Endometrial microvascular endothelial cells (primary cell): Measurements from ENCODE around the gene HDGFL2. TPM values are rescaled to one million over a fixed set of nuclear protein-coding genes. Genes with fewer than 3 reads are reported as not detected.

Source experiments
- in situ Hi-C: cut with HindIII; loops from 2 replicates; pipeline ENCODE4 v1.10.0; 2017; ENCODE audit warnings: low sequenced_read_pairs, low pct_unique_long_range_greater_than_20kb; ENCODE audit errors: inconsistent ontology term
- total RNA-seq: library from RNA; depleted of rRNA; stranded (reverse); fragments of >200 nt; gene quantifications from one replicate; pipeline ENCODE4 v1.2.3, GENCODE V29; 2015; ENCODE audit errors: inconsistent ontology term

Gene HDGFL2
- total RNA-seq, 1 donor from 2014 or later = 66.1 TPM

DNA sequence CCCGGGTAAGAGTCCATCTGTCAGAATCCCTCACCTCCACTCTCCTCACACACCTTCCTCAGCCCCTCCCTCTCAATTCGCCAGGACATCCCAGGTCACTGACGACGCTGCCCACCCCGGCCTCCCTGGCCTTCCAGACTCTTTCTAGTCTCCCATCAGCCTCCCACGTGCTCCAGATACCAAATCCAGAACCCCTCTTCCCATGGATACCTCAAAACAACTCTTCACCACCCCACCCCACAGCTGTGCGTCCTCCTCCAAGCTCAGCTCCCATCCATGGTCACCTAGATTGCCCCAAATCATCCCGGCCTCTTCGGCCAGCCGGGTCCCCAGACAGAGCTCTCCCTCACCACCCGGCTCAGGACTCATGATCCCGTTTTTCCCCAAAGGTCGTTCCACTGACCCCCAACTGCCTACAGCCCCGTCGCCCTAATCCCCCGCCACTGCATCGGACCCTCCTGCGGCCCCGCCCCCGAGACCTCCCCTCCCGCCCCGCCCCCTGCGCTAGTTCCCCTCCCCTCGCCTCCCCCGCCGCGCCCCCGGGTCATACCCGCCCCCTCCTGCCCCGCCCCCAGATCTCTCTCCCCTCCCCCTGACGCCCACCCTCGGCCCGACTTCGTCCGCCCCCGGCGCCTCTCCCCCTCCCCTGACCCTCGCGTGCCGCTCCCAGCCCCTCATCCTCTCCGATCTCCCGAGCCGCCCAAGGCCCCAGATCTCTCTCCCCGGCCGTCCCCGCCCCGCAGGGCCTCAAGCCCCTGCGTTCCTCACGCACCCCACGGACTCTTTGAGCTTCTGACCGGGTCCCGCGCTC is 15.0 kb upstream of the HDGFL2 start:
- in situ Hi-C loops = no loop called here

DNA sequence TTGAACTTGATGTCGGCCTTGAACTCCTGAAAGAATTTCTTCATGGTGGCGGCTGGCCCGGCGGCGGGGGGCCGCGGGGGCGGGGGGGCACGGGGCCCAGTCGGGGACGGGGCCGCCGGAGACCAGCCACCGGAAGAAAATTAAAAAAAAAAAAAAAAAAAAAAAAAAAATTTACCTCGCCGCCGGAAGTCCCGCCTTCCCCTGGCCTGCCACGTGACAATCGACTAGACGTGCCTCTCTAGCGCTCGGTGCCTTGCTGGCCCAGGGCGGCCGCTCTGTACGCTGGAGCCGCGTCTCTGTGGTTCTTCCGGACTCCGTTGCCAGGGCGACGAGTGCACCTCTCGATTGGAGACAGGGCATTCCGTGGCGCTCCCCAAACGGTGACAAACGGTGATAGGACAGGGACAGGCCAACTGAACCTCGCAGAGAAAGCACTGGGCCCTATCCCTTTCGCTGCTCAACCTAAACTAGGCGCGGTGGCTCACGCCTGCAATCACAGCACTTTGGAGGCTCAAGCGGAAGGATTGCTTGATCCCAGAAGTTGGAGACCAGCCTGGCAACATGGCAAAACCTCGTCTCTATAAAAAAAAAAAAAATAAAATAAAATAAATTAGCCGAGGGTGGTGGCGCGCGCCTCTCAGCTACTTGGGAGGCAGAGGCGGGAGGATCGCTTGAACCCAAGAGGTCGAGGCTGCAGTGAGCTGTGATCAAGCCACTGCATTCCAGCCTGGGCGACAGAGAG is 14.3 kb upstream of the HDGFL2 start, which contains the start of gene UBXN6:
TSS of gene UBXN6 (minus strand) at position 141 of the 742 bp plus-strand sequence. CDS start at position 44, 97 bp downstream.
- in situ Hi-C loops = no loop called here

GRCh38 chr19:4464815-4465581 is 7.1 kb upstream of the HDGFL2 start:
- in situ Hi-C loops = no loop called here

- in situ Hi-C loops = no loop called here
These were observed 4.3 kb upstream of the HDGFL2 start for GRCh38 chr19:4467835-4468234.

GRCh38 chr19:4471403-4472173 is 509 bp upstream of the HDGFL2 start:
- in situ Hi-C loops = no loop called here

GRCh38 chr19:4473011-4473762 is 1.1 kb downstream of the HDGFL2 start:
- in situ Hi-C loops = no loop called here

DNA sequence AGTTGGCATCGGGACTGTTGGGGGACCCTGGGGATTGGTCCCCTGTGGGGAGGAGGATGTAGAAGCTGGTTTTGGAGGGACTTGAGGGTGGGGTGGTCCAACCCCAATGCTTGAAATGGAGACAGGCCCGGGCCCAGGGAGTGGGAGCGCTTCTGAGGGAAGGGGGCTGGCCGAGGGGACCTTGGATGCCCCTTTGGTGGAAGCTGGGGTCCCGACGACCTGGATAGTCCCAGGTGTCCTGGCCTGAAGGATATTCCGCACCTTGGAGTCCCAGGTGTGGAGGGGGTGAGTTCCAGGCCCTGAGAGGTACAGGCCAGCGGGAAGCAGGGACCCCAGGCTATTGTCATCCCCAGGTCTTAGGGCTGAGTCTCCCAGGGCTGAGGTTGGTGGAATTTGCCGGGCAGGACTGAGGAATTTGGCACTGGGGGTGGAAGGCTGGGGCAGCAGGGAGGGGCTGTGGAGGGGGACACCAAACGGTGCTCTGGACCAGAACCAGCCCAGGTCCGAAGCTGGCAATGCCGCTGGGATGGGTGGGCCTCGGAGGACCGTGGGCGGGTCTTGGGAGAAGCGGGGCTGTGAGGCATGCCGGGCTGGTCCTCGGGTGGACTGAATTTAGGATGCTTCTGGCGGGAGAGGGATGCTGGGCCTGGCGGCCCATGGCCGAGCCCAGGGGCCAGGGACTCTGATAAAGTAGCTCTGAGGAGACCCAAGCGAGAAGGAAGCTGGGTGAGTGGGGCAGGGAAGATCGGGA is 1.8 kb downstream of the HDGFL2 start:
- in situ Hi-C loops = no loop called here

DNA sequence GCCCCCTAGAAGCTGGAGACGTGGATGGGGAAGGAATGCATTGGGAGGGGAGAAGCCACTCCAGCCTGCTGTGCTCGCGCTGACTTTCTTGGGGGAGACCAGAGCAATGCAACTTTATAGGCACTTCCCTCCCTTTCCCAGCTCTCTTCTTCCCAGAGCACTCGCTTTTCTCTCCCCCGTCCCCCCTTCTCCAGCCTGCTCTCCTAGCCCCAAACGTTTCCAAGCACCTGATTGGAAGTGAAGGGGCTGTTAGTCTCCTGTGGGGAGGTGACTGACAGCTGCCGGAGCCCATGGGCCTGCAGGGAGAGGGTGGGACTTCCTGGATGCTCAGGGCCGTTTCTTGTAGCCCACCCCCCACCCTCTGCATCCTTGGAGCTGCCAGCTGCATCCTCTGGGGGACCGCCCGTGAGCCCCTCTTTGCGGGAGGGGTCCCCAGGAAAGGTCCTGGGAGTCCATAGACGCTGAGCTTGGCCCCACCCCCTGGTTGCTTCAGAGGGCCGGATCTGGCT is 2.5 kb downstream of the HDGFL2 start:
- in situ Hi-C loops = no loop called here

GRCh38 chr19:4477034-4477801 is 5.1 kb downstream of the HDGFL2 start:
- in situ Hi-C loops = no loop called here

GRCh38 chr19:4482721-4483364 is 10.7 kb downstream of the HDGFL2 start:
- in situ Hi-C loops = no loop called here

- in situ Hi-C loops = no loop called here
These were observed 11.3 kb downstream of the HDGFL2 start for GRCh38 chr19:4483385-4483784.

DNA sequence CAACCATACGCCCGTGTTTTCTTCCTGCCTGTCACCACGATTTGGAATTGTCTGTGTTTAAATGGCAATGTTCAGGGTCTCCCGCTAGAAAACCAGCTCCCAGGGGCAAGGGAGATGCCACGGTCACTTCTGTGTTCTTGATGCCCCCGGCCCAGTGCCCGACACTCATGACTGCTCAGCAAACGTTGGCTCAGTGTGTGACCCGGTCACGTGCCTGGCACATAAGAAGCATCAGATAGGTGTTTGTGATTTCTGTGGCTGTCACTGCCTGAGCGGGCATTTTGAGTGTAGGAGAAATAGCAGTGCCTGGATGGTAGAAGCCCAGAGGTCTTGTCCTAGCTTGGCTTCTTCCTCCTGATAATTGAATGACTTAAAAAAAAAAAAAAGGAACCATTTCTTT is 15.5 kb downstream of the HDGFL2 start:
- in situ Hi-C loops = no loop called here

- in situ Hi-C loops = no loop called here
These were observed 16.4 kb downstream of the HDGFL2 start for GRCh38 chr19:4488496-4488895.

- in situ Hi-C loops = no loop called here
These were observed 19.3 kb downstream of the HDGFL2 start for GRCh38 chr19:4491446-4491845.

- in situ Hi-C loops = no loop called here
These were observed 20.4 kb downstream of the HDGFL2 start for GRCh38 chr19:4492337-4493103.
